Liver (tissue), 9 donors: ENCODE measurements around the gene PKHD1. TPM values are rescaled to one million over a fixed set of nuclear protein-coding genes. Genes with fewer than 3 reads are reported as not detected.

ENCODE experiments used
- DNase-seq: peaks from one replicate; pipeline ENCODE4 v3.0.0-alpha.2; 2017; ENCODE audit warnings: low spot score
- H3K27ac ChIP-seq, 2 donors: one replicate each; pipeline ENCODE4 v1.7.0; 2013; ENCODE audit warnings: inconsistent platforms in 2 of 2, low read length in 2 of 2, control low read depth in 1 of 2, low read depth in 1 of 2, mild to moderate bottlenecking in 1 of 2
- H3K27me3 ChIP-seq, 4 donors: one replicate each; pipeline versions ENCODE4 v1.6.1 to v1.7.0; 2013; ENCODE audit warnings: low read length in 3 of 4, inconsistent platforms in 1 of 4, mild to moderate bottlenecking in 1 of 4, moderate library complexity in 1 of 4; ENCODE audit not compliant: control insufficient read depth in 4 of 4, insufficient read depth in 4 of 4
- H3K36me3 ChIP-seq, 4 donors: one replicate each; pipeline versions ENCODE4 v1.6.1 to v1.7.0; 2013; ENCODE audit warnings: low read length in 3 of 4, mild to moderate bottlenecking in 3 of 4, low read depth in 1 of 4, moderate library complexity in 1 of 4; ENCODE audit not compliant: control insufficient read depth in 4 of 4, insufficient read depth in 3 of 4
- H3K4me1 ChIP-seq, 4 donors: one replicate each; pipeline versions ENCODE4 v1.6.1 to v1.7.0; 2013; ENCODE audit warnings: low read length in 3 of 4, mild to moderate bottlenecking in 3 of 4, moderate library complexity in 1 of 4; ENCODE audit not compliant: control insufficient read depth in 4 of 4, insufficient read depth in 4 of 4
- H3K4me3 ChIP-seq, 3 donors: one replicate each; pipeline versions ENCODE4 v1.6.1 to v1.7.0; 2013; ENCODE audit warnings: low read length in 3 of 3, control low read depth in 1 of 3, low read depth in 1 of 3, mild to moderate bottlenecking in 1 of 3
- H3K9ac ChIP-seq, 2 donors: one replicate each; pipeline ENCODE4 v1.7.0; 2013; ENCODE audit warnings: low read length in 2 of 2, mild to moderate bottlenecking in 2 of 2, moderate library complexity in 2 of 2, control low read depth in 1 of 2, low read depth in 1 of 2
- H3K9me3 ChIP-seq, 4 donors: one replicate each; pipeline versions ENCODE4 v1.6.1 to v1.7.0; 2013; ENCODE audit warnings: low read length in 3 of 4; ENCODE audit not compliant: control insufficient read depth in 4 of 4
- ATF3 ChIP-seq: IDR thresholded peaks from 2 replicates; pipeline ENCODE4 v1.6.1; 2016; ENCODE audit warnings: antibody characterized with exemption
- CTCF ChIP-seq: fragments of 150-350 bp; IDR thresholded peaks from 2 replicates; pipeline ENCODE4 v1.5.1; 2017; ENCODE audit warnings: improper control_type of control experiment, low read depth, low read length; ENCODE audit not compliant: missing input control
- EGR1 ChIP-seq, 2 donors: IDR thresholded peaks; 2 replicates each; pipeline ENCODE4 v1.6.1; 2016 to 2018; ENCODE audit warnings: antibody characterized with exemption in 2 of 2, low read depth in 2 of 2
- FOXA1 ChIP-seq: IDR thresholded peaks from 2 replicates; pipeline ENCODE4 v1.6.1; 2016; ENCODE audit warnings: antibody characterized with exemption
- FOXA2 ChIP-seq: IDR thresholded peaks from 2 replicates; pipeline ENCODE4 v1.6.1; 2016; ENCODE audit warnings: antibody characterized with exemption
- GABPA ChIP-seq, 2 donors: IDR thresholded peaks in 1 of 2; conservative IDR thresholded peaks in 1 of 2; 2 replicates each; pipeline ENCODE4 v1.6.1; 2016; ENCODE audit warnings: antibody characterized with exemption in 2 of 2, mild to moderate bottlenecking in 1 of 2, moderate library complexity in 1 of 2
- HNF4A ChIP-seq, 2 donors: conservative IDR thresholded peaks; 2 replicates each; pipeline ENCODE4 v1.6.1; 2016; ENCODE audit warnings: antibody characterized with exemption in 2 of 2, mild to moderate bottlenecking in 2 of 2
- HNF4G ChIP-seq: IDR thresholded peaks from 2 replicates; pipeline ENCODE4 v1.6.1; 2016; ENCODE audit warnings: antibody characterized with exemption
- JUND ChIP-seq, 2 donors: IDR thresholded peaks; 2 replicates each; pipeline ENCODE4 v1.6.1; 2016; ENCODE audit warnings: antibody characterized with exemption in 2 of 2
- MAX ChIP-seq: IDR thresholded peaks from 2 replicates; pipeline ENCODE4 v1.6.1; 2016; ENCODE audit warnings: antibody characterized with exemption
- NR2F2 ChIP-seq: IDR thresholded peaks from 2 replicates; pipeline ENCODE4 v1.6.1; 2016; ENCODE audit warnings: antibody characterized with exemption
- RAD21 ChIP-seq, 2 donors: IDR thresholded peaks; 2 replicates each; pipeline ENCODE4 v1.6.1; 2016; ENCODE audit warnings: antibody characterized with exemption in 2 of 2, mild to moderate bottlenecking in 2 of 2
- REST ChIP-seq: IDR thresholded peaks from 2 replicates; pipeline ENCODE4 v1.6.1; 2016; ENCODE audit warnings: antibody characterized with exemption, mild to moderate bottlenecking
- RXRA ChIP-seq, 2 donors: IDR thresholded peaks; 2 replicates each; pipeline ENCODE4 v1.6.1; 2017 to 2018; ENCODE audit warnings: antibody characterized with exemption in 2 of 2, mild to moderate bottlenecking in 1 of 2
- SP1 ChIP-seq: IDR thresholded peaks from 2 replicates; pipeline ENCODE4 v1.6.1; 2018; ENCODE audit warnings: antibody characterized with exemption, mild to moderate bottlenecking
- TAF1 ChIP-seq: conservative IDR thresholded peaks from 2 replicates; pipeline ENCODE4 v1.6.1; 2016; ENCODE audit warnings: antibody characterized with exemption, mild to moderate bottlenecking
- YY1 ChIP-seq: IDR thresholded peaks from 2 replicates; pipeline ENCODE4 v1.6.1; 2016; ENCODE audit warnings: antibody characterized with exemption, mild to moderate bottlenecking
- ZBTB33 ChIP-seq: IDR thresholded peaks from 2 replicates; pipeline ENCODE4 v1.6.1; 2016; ENCODE audit warnings: antibody characterized with exemption
- WGBS: extraction: QIAGEN DNeasy Blood & Tissue Kit; methylation state at CpG from one replicate; pipeline ENCODE4 v1.1.7; 2013; 5-methylcytosine and 5-hydroxymethylcytosine counted together
- polyA plus RNA-seq, 2 donors: library from polyadenylated mRNA; stranded (reverse) in 1 of 2; unstranded in 1 of 2; fragments of 200-250 nt in 1 of 2; fragments of >200 nt in 1 of 2; fragmentation: Nextera tagmentation in 1 of 2; extraction: Ambion mirVana in 1 of 2; gene quantifications; one replicate each; pipeline versions ENCODE4 v1.2.1 to v1.2.3, GENCODE V29; 2013 to 2015
- total RNA-seq, 2 donors: library from RNA; depleted of rRNA; stranded (reverse); fragments of >200 nt; gene quantifications; one replicate each; pipeline ENCODE4 v1.2.3, GENCODE V29; 2014
- donor health status: healthy.
- donor health status: healthy.
- donor health status: healthy.
- donor health status: healthy.
- donor health status: healthy.

Gene PKHD1
- total and polyA plus RNA-seq, 4 donors = 0.45 to 10.6 (median 3.2) TPM

- Histone ChIP-seq H3K27ac (no peak overlapping the region), H3K4me3 (no peak overlapping the region), H3K27me3 (no peaks in the 10 kb centered on the region), H3K4me1 (peaks cover 2 to 15% (median 5%) of the 10 kb centered on the region in 4 donors), H3K9ac (no peak overlapping the region), H3K9me3 (no peaks in the 10 kb centered on the region), H3K36me3 (no peaks in the 10 kb centered on the region)
- TF ChIP-seq HNF4G = no peak
- TF ChIP-seq NR2F2 = no peak
- TF ChIP-seq SP1 = peak; percentile 55
- TF ChIP-seq HNF4A (conservative IDR thresholded peaks at IDR 0.05) = peak; percentile 29 to 35
- no peak for TF ChIP-seq CTCF
- TF ChIP-seq TAF1 = no peak
- TF ChIP-seq JUND (IDR thresholded peaks at IDR 0.05) = no peak
- no peak for TF ChIP-seq EGR1 (IDR thresholded peaks at IDR 0.05; ENCODE audit: low read depth in 2 of 2)
- TF ChIP-seq MAX = no peak
- TF ChIP-seq YY1 = no peak
- TF ChIP-seq FOXA1 = no peak
- no peak for TF ChIP-seq GABPA (IDR thresholded peaks at IDR 0.05 in 1 of 2, conservative IDR thresholded peaks at IDR 0.05 in 1 of 2)
- no peak for TF ChIP-seq REST
- no peak for TF ChIP-seq ZBTB33
- peak in 1 of 2 donors; percentile 10 for TF ChIP-seq RAD21 (IDR thresholded peaks at IDR 0.05)
- TF ChIP-seq FOXA2 = no peak
- TF ChIP-seq RXRA (IDR thresholded peaks at IDR 0.05) = peak; percentile 12 to 43
- no peak for TF ChIP-seq ATF3
- no peak for DNase-seq
- 35% methylated on average over 1 of the region's 1 CpG for WGBS
These were observed 382.4 kb downstream of the PKHD1 start for GRCh38 chr6:51704932-51705540.
